HG03060 (cell line): Measurements from ENCODE around the gene GP1BB.

Source experiments
- ATAC-seq: cut with Tn5 transposase; IDR thresholded peaks from one replicate; pipeline ENCODE4 v1.9.1; 2021; ENCODE audit warnings: low read depth, moderate number of reproducible peaks; ENCODE audit not compliant: unreplicated experiment

GP1BB gene

GRCh38 chr22:19739911-19740449 lies 16.6 kb downstream of the GP1BB start:
- no peak for ATAC-seq

GRCh38 chr22:19740586-19740985 lies 17.2 kb downstream of the GP1BB start:
- ATAC-seq = no peak

DNA sequence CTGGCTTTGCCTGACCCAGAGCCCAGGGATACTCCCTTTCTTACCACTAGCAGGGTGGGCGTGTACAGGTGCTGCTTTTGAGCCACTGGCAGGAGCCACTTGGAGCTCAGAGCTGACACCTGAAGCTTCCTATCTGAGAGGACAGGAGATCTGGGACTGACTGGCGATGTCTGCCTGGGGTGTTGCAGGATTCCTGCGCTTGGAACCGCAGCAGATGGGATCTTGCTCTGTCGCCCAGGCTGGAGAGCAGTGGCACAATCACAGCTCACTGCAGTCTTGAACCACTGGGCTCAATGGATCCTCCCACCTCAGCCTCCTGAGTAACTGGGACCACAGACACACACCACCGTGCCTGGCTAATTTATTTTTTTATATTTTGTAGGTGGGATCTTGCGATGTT lies 17.7 kb downstream of the GP1BB start:
- no peak for ATAC-seq

DNA sequence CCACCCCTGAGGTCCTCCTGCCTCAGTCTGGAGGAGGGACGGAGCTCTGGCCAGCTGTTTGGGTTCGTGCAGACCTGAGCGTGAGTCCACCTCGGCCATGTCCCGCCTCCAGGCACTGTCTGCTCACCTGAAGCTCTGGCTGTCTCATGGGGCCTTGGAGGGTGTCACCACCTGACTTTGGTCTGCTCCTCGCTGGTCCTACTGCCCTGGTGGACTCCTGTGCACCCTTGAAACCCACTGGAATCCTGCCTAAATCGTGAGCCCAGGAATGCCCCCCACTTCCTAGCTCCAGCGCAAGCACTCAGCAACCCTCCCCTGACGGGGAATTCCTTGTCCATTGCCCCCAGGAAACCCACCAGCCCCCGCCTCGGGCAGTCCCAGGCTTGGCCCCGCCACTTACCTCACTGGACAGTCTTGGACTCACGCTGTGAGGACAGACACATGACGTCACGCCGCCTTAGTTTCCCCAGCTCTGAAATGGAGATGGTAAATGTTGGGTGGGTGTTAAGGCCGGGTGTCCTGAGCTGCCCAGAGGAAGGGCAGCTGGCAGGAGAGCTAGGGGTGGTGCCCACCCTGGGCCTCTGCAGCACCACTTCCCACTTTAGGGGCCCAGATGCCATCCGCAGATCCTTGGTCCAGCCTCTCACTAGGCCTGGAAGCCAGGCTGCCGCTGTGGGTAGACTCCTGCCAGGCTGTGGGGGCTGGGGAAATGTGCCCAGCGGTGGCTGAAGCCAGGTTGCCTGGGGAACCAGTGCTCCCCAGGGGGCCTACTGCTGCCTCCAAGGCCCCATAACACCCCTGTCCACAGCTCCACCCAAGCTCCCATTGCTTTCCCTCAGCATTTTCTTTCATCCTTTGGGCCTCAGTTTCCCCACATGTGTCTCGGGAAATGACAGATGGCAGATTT lies 19.1 kb downstream of the GP1BB start:
- ATAC-seq = no peak

- ATAC-seq = no peak
Measured at GRCh38 chr22:19743081-19743480, 19.7 kb downstream of the GP1BB start.

DNA sequence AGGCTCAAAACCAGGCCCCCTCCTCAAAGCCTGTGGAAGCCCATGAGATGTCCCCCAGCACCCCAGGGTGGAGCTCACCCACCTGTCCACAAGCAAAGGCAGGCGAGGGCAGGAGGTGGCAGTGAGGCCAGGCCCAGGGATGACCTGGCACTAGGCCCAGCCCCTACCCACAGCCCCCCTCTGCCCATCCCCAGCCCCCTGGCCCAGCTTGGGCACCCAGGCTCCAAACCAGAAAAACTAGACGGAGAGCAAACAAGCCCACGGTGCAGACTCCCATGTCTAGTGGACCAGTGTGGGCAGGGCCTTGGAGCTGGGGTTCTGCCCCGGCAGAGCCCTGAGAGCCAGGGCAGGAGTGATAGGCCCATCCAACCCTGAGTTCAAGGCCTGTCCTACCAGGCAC lies 20.3 kb downstream of the GP1BB start:
- no peak for ATAC-seq

- no peak for ATAC-seq
Measured at GRCh38 chr22:19744350-19745006, 21.1 kb downstream of the GP1BB start.

DNA sequence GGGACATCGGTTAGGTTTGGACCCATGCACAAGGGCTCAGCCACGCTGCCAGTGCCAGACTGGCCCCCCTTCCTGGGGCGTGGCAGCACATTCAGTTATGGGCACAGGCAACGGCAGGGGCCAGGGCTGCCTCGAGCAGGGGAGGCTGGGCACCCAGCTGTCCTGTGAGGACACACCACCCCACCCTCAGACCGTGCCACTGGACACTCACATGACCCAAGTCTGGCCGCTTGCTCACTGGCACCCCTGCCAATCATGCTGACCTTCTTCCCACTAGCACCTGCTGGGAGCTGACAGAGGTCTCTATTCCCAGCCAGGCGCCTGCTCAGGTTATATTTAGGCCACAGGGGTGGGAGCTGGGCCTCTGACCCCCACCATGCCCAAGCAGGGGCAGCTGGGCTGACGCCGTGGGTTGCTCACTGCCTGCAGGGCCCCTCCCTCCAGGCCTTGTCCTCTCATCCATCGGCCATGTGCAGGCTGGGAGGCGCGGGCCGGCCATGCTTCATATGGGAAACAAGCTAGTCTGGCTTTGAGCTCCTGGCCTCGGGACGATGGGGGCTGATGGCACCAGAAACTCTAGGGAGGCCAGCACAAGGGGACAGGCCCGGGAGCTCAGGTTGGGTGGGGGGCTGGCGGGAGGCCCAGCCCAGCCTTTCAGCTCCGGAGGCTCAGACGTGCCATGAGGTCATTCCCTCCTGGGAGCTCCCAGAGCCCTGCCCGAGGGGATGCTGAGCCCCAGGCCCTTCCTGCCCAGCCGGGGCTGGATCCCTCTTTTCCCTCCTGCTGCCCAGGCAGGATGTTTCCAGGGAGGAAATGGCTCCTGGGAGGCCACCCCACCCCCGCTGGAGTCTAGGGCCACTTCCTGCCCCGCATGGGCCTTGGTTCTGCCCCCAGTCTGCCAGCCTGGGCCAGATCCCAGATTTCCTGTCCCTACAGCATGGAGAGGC lies 22.1 kb downstream of the GP1BB start:
- no peak for ATAC-seq

DNA sequence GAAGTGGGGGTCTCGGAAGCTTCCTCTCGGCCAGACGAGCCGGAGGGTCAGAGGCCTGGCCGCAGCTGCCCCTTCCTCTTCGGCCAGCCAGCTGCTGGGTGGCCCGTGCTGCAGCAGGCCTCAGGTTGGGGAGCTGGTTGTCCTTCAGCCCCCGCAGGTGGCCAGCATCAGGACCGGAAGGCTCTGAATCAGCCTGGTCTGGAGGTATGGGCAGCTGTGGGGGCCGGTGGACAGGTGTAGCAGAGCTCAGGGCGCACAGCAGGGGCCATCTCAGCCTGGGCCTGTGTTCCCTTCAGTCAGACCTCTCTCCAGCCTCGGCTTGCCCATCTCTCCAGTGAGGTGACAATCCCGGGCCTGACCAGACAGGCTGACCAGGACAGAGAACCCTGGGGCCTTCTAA lies 23.4 kb downstream of the GP1BB start:
- no peak for ATAC-seq

DNA sequence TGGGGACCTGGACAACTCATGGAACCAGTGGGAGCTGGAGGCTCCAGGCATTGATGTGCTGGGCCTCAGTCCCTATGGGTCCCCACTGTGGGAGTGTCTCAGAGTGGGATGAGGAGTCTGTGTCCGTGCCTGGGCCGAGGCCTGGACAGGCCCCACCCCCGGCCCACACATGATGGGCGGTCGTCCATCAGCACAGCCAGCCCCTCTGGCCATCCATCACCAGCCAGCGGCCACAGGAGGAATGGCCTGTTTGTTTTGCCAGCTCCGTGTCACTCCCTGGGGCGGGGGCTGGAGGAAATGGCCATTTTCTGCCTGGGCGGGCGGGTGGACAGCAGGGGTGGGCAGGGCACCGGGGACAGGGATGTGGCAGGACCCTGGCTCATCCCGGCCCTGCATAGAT lies 24.2 kb downstream of the GP1BB start:
- no peak for ATAC-seq

DNA sequence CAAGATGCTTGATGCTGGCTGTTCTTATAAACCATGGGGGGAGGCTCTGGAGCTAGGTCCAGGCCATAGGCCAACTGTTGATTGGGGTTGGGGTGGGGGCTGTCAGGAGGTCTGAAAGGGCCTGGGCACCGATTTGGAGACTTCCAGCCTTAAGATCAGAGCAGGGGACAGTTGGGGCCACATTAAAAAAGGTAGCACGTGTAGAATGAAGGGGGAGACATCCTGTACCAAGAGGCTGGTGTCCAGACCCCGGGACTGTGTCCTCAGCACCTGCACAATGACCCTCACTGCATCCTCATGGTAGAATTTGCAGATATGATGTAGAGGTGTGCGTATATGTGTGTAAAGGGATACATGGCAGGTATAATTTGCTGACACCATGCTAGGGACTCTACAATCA lies 24.8 kb downstream of the GP1BB start:
- no peak for ATAC-seq

- ATAC-seq = no peak
Measured at GRCh38 chr22:19748991-19749664, 25.8 kb downstream of the GP1BB start.

GRCh38 chr22:19749876-19750275 lies 26.5 kb downstream of the GP1BB start:
- no peak for ATAC-seq

- ATAC-seq = no peak
Measured at GRCh38 chr22:19750507-19751490, 27.5 kb downstream of the GP1BB start.

DNA sequence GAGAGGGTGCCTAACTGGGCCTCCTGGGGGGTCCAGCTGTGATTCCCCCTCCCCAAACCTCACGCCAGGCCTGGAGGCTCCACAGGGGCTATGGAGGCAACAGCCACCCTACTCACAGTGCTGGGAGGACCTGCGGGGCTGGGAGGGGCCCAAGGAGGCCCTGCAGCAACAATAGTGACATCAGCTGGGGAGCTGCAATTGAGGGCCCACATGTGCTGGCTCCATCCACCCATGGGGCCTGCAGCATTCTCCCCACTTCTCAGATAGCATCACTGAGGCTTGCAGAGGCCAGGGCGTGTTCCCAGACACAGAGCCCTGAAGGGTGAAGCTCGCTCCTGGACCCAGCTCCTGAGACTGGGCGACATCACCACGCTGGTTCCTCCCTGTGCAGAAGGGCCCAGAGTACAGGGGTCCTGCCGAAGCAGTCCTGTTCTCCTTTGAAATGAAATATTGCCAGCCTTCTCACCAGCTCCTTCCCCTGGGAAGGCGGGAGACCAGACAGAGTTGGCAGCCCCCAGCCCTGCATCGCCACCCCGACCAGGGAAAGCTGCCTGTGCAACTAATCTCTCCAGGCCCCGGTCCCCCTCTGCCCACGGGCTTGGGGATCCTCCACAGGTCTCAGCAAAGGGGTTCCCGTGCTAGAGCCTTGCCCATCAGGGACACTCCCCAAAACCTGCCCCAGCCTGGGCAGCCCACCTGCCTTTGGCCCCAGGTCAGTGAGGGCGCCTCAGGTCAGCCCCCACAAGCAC lies 28.3 kb downstream of the GP1BB start:
- no peak for ATAC-seq

DNA sequence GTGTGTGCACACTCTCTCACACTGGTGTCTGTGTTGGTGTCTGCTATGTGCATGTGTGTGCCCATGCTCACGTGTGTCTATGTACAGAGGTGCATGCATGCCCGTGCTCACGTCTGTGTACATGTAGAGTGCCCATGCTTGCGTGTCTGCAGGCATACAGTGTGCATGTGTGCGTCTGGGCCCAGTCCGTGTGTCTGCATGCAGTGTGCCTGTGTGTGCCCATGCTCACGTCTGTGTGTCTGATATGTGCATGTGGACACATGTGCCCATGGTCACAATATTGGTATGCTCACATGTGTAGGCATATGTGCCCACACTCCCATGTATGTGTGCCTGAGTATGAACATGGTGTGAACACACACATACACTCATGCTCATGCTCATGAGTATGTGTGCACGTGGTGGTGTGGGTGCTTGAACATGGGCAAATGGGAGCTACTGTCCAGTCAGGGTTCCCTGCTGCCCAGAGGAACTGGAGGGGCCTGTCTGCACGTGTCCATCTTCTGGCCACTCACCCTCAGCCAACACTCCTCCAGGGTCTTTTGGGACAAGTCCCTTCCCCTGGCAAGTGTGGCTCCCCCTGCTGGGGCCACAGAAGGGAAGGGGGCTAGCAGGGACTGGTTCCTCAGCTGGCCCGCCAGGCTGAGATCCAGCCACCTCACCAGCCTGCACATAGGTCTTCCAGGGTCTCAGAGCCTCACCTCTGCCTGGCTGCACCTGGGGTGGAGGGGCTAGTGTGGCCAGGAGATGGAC lies 29.9 kb downstream of the GP1BB start:
- no peak for ATAC-seq

- no peak for ATAC-seq
Measured at GRCh38 chr22:19753996-19754700, 30.8 kb downstream of the GP1BB start.
